Cardiac fibroblast (primary cell): Measurements from ENCODE around the gene BMPER.

ENCODE experiments used
- DNase-seq, 2 donors: peaks; one replicate each; pipeline versions ENCODE4 v3.0.0 to v3.0.0-alpha.2; 2010; ENCODE audit warnings: low read depth in 2 of 2
- H3K4me3 ChIP-seq, 2 donors: replicated peaks in 1 of 2; 1 replicate in 1 of 2; 2 replicates in 1 of 2; pipeline ENCODE4 v1.5.1; 2011; ENCODE audit warnings: low read depth in 2 of 2, low read length in 2 of 2, mild to moderate bottlenecking in 2 of 2, moderate library complexity in 1 of 2
- CTCF ChIP-seq: IDR thresholded peaks from one replicate; pipeline ENCODE4 v1.5.1; 2011; ENCODE audit warnings: low read depth, mild to moderate bottlenecking, low read length, inconsistent platforms

BMPER gene

GRCh38 chr7:33952824-33953223 lies 47.5 kb downstream of the BMPER start:
- no peak overlapping the region for H3K4me3 ChIP-seq
- no peak for DNase-seq
- no peak for TF ChIP-seq CTCF

- DNase-seq: no peak
- TF ChIP-seq CTCF: no peak
- H3K4me3 ChIP-seq: no peak overlapping the region
These were observed 52.8 kb downstream of the BMPER start for GRCh38 chr7:33958104-33958503.

GRCh38 chr7:33959676-33960075 lies 54.3 kb downstream of the BMPER start:
- DNase-seq: no peak
- TF ChIP-seq CTCF: no peak
- H3K4me3 ChIP-seq: no peak overlapping the region

- TF ChIP-seq CTCF: no peak
- peak in 1 of 2 donors; percentile 39 for DNase-seq
- no peak overlapping the region for H3K4me3 ChIP-seq
These were observed 56.6 kb downstream of the BMPER start for GRCh38 chr7:33961948-33962347.

GRCh38 chr7:33964417-33965182 lies 59.3 kb downstream of the BMPER start:
- no peak for DNase-seq
- no peak for TF ChIP-seq CTCF
- H3K4me3 ChIP-seq: no peak overlapping the region

GRCh38 chr7:33965183-33965744 lies 59.9 kb downstream of the BMPER start:
- no peak overlapping the region for H3K4me3 ChIP-seq

More at GRCh38 chr7:33965183-33965744, 59.9 kb downstream of the BMPER start:
- peak; percentile 50 to 82 for DNase-seq
- no peak for TF ChIP-seq CTCF
